GM21723 (cell line): ENCODE results near the gene AIFM3.

Experiments
- ATAC-seq: cut with Tn5 transposase; IDR thresholded peaks from one replicate; pipeline ENCODE4 v1.9.1; 2021; ENCODE audit warnings: mild to moderate bottlenecking, moderate library complexity; ENCODE audit not compliant: unreplicated experiment

AIFM3 gene

DNA sequence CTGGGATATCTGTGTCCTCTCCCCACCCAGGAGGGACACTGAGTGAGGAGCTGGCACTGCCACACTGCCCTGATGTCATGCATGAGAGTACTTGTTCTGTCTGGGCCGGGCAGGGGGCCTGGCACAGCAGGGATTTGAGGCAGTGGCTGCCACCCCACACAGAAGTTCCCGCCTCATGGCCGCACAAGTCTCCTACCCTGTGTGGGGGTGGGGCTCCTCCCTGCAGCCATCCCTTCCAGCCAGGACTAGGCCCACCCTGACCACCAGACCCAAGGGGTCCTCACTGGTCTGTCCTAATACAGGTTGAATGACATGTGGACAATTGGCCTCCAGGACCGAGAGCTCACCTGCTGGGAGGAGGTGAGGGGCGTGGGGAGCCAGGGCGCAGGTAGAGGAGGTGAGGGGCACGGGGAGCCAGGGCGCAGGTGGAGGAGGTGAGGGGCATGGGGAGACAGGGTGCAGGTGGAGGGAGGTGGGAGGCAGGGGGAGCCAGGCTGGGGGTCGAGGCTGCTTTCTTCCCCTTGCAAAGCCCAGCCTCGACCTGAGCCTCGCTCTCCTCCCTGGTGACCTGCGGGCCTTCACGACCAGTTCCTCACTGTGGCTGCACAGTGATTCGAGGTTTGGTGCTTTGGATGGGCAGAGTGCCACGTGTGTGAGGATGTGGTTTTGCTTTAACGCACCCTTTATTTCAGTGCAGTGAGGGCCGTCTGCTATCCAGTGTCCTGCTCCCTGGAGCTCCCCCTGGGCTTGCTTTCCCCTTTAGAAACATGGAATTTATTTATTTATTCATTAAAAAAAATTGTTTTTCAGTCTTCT lies 22.5 kb downstream of the AIFM3 start:
- no peak for ATAC-seq

DNA sequence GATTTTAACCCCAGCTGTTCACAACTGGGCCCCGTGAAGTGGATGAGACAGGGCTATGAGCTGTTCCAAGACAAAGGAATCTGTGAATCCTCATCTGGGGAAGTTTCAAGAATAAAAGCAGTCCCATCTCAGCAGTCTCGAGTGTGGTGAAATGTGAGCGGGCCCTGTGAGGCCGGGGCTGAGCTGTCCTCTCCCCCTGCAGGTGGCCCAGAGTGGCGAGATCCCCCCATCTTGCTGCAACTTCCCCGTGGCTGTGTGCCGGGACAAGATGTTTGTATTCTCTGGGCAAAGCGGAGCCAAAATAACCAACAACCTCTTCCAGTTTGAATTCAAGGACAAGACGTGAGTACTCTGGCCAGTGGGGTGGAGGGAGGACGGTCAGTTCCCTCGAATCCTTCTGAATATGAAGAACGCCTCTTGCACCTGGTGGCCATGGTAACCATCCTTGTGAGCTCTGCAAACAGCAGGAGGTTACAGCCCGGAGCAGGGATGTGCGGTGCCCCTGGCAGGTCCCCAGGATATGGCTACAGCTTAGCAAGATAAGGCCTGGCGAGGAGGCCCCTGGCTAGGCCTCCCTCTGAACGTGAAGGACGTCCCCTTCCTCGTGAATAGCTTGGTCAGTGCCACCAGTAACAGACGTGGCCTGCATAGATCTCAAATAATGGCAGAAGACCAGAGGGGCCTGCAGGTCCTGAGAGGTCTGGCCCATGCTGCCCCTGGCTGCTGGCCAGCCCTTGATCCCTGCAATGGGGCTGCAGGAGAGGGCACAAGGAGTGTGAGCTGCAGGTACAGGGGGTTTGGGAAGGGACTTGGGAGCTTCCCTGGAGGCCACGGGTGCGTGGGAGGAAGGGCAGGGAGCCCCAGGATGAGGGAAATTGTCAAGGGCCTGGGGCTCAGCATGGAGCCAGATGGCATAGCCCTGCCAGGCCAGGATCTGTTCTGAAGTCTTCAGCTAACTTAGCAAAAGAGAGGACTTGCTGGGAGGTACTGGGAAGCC lies 23.4 kb downstream of the AIFM3 start:
- no peak for ATAC-seq

DNA sequence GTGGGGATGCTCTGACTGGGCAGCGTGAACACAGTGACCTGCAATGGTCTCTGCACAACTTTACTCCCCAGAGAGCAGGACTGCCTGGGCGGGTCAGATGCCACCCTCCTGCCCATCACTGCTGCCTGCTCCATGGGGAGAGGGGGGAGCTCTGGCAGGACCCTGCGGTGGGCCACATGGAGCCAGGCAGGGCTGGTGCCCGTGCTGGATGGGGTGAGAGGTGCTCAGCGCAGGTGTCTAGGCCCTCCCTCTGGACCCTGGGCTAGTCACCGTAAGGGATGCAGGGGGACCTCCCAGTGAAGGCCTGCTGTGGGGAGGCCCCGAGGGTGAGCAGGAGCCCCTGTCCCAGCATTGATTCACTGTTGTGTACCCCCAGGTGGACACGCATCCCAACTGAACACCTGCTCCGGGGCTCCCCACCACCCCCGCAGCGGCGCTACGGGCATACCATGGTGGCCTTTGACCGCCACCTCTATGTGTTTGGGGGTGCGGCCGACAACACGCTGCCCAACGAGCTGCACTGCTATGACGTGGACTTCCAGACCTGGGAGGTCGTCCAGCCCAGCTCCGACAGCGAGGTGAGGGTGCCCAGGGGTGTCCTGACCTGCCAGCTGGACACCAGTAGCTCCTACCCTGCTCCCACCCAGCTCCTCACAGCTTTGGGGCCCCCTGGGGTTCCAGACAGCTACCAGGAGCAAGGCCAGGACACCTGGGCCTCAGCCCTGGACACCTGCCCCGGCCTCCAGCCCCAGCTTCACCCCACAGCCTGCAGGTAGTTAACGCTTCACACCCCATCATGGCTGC lies 24.4 kb downstream of the AIFM3 start:
- no peak for ATAC-seq

DNA sequence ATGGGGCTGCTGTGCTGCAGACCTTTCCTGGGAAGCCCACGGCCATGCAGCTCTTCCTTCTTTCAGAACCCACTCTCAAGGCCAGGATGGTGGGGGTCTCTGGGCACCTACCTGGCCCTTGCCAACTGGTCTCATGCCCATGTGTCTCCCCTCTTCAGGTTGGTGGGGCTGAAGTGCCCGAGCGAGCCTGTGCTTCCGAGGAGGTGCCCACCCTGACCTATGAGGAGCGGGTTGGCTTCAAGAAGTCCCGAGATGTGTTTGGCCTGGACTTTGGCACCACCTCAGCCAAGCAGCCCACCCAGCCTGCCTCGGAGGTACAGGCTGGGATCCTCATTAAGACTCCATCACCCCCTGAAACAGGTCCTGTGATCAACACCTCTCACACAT lies 25.0 kb downstream of the AIFM3 start:
- no peak for ATAC-seq

DNA sequence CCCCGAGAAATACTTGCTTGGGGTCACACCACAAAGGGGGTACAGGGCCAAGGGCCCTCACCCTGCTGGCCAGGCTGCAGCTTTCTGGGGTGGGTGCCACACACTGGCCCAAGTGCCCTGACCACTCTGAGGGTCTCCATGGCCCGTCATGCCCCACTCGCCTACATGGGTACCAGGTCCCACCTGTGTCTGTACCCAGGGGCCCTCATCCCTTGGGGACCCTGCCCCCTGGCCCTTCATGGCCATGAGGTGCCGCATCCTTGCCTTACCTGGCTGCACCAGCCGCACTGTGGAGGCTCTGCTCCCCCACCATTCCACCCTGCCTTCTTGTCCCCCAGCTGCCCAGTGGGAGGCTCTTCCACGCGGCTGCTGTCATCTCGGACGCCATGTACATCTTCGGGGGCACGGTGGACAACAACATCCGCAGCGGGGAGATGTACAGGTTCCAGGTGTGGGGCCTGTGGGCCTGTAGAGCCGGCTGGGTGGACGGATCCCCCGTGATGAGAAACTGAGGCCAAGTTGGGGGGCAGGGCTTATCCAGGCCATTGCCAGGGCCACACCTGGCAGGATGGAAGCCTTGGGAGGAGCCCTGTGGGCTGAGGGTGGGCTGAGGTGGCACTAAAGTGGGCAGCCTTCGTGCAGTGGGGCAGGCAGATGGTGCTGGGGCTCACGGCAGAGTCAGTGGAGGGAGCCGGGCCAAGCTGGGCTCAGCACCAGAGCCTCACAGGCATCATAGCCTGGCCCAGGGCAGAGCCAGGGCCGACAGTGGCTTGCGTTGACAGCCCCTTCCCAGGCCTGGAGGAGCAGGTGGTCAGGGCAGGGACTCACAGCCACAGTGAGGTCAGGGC lies 25.6 kb downstream of the AIFM3 start:
- ATAC-seq: no peak

DNA sequence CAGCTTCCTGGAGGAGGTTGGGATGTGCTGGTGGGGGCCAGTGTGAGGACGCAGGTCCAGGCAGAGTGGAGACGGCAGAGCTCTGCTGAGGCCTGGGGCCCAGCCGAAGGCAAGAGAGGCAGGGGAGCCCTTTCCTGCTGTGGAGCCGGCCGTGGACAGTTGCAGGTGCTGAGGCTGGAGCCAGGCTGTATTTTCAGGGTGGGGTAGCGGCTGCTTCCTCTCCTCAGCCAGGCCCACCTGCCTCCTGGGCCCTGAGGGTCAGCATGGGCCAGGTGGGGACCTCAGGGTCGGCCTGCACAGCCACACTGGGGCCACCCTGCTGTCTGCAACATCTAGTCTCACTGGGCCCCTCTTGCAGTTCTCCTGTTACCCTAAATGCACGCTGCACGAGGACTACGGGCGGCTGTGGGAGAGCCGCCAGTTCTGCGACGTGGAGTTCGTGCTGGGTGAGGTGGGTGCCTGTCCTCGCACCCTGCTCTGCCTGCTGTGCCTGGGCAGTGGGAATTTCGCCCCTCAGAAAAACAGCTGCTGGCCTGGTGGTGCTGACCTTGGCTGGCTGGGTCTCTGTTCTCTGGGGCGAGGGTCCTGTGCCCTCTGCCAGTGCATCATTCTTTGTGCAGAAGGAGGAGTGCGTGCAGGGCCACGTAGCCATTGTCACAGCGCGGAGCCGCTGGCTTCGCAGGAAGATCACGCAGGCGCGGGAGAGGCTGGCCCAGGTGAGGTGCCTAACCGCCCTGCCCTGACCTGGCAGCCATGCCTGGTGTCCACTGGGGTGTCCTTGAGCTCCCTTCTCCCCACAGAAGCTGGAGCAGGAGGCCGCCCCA lies 26.5 kb downstream of the AIFM3 start:
- no peak for ATAC-seq

DNA sequence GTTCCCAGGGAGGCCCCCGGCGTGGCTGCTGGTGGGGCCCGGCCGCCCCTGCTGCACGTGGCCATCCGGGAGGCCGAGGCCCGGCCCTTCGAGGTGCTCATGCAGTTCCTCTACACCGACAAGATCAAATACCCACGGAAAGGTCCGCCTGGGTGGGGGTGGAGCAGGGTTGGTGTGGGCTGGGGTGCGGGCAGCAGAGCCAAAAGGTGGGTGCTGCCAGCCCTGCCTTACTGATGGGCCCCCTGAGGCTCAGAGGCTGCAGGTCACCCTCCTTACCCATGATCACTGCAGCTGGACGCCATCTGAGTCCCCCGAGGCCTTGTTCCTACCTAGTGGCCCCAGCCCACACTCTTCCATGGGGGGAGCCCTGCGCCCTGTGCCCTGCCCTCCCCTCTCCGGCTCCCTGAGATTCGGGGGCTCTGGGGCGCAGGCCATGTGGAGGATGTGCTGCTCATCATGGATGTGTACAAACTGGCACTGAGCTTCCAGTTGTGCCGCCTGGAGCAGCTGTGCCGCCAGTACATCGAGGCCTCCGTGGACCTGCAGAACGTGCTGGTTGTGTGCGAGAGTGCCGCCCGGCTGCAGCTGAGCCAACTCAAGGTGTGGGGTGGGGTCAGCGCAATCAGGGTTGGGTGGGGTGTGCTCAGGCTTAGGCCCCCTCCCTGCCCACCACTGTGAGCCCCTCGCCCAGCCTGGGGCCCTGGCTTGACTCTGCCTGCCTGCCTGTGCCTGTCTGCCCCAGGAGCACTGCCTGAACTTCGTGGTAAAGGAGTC lies 27.3 kb downstream of the AIFM3 start:
- no peak for ATAC-seq

DNA sequence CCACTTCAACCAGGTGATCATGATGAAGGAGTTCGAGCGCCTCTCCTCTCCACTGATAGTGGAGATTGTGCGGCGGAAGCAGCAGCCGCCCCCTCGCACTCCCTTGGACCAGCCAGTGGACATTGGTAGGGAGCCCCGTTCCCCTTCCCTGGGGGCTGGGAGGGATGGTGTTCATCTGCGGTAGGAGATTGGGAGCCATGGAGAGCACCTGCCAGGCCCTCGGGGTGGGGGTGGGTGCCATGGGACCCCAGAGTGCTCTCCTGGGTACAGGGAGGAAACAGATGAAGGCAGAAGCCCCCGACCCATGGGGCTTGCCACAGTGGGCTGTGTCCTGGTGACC lies 27.8 kb downstream of the AIFM3 start:
- ATAC-seq: no peak

DNA sequence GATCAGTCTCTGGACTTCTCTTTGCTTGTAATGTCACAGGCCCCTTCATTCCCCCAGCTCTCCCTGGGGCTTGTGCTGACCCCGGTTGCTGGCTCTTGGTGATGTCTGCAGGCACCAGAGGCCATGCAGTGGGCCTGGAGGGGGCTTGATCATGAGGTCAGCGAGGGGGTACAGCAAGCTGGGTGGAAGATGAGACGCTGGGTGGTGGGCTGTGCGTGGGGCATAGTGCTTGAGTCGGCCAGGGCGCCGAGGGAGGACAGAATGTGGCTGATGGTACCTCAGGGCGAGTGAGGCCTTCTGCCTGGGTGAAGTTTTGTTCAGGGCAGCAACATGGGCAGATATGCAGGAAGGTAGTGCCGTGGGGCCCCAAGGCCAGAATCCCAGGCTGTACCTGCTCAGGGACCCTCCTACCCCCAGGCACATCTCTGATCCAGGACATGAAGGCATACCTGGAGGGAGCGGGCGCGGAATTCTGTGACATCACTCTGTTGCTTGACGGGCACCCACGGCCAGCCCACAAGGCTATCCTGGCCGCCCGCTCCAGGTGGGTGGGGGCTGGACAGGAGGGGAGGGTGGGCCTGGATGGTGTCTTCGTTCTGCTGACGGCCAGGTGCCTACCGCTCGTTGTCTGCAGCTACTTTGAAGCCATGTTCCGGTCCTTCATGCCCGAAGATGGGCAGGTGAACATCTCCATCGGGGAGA lies 28.4 kb downstream of the AIFM3 start:
- no peak for ATAC-seq

DNA sequence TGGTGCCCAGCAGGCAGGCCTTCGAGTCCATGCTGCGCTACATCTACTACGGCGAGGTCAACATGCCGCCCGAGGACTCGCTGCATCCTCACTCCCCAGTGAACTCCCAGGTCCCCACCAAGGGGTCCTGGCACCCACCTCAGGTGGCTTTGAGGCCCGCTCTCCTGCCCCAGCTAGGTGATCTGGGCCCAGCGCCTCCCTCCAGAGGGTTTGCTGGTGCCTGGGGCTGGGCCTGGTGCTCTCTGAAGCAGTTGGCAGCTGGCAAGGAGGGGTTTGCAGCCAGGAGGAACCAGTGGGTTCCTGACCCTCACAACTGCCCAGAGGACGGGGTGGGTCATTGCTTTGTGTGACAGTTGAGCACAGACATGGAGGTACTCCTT lies 29.0 kb downstream of the AIFM3 start:
- ATAC-seq: no peak

DNA sequence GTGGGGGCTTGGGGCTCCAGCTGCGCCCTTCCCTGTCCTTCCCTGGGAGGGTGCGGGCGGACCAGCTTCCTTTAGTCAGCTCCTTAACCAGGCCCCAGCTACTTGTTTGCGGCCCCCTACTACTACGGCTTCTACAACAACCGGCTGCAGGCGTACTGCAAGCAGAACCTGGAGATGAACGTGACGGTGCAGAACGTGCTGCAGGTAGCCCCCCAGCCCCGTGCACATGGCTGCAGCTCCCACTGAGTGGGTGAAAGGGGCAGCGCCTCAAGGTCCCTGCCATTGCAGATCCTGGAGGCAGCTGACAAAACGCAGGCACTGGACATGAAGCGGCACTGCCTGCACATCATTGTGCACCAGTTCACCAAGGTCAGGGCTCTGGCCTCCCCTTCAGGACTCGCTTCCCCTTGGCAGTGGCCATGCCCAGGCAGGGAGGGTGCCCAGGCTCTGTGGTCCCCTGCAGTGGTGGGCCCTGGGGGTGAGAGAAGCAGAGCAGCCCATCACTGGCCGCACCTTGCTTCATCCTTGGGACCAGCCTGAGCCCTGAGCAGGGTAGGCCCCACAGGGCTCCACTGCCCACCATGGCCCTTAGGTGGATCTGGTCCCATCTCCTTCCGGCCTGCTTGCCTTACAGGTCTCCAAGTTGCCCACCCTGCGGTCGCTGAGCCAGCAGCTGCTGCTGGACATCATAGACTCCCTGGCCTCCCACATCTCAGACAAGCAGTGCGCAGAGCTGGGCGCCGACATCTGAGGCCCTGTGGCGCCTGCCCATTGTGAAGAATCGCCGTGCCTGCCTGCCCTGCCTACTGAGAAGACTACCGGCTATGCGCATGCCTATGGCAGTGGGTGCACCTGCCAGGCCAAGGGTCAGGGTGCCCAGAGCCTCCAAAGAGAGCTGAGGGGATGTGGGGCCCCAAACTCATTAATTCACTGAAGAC lies 29.8 kb downstream of the AIFM3 start:
- no peak for ATAC-seq

DNA sequence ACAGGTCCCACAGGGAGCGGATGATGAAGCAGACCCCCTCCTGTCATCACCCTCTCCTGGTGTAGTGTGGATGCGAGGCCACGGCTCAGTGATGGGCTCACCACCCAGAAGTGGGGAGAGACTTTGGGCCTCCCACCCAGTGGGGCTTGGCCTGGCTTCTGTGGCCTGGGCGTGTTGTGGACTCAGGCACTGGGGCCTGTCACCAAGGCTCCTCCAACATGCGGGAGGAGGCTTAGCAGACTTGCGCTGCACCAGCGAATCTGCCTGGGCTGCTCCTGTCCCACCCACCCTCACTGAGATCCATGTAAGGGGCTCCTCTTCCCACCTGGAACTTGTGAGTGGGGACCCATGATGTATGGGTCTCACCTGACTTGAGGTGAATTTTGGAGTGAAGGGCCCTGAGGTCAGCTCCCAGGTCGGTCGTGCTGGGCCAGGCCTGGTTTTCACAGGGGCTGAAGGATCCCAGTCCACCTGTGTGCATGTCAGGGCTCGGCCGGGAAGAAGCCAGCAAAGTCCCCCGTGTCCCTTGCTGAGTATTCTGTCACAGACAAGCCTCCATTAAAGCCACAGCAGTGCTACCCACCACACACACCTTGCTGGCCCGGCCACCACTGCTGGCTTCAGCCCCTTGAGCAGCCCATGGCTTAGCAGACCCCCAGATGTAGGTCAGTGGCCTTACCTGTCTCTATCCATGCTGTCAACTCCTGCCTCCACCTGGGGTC lies 30.6 kb downstream of the AIFM3 start:
- no peak for ATAC-seq

DNA sequence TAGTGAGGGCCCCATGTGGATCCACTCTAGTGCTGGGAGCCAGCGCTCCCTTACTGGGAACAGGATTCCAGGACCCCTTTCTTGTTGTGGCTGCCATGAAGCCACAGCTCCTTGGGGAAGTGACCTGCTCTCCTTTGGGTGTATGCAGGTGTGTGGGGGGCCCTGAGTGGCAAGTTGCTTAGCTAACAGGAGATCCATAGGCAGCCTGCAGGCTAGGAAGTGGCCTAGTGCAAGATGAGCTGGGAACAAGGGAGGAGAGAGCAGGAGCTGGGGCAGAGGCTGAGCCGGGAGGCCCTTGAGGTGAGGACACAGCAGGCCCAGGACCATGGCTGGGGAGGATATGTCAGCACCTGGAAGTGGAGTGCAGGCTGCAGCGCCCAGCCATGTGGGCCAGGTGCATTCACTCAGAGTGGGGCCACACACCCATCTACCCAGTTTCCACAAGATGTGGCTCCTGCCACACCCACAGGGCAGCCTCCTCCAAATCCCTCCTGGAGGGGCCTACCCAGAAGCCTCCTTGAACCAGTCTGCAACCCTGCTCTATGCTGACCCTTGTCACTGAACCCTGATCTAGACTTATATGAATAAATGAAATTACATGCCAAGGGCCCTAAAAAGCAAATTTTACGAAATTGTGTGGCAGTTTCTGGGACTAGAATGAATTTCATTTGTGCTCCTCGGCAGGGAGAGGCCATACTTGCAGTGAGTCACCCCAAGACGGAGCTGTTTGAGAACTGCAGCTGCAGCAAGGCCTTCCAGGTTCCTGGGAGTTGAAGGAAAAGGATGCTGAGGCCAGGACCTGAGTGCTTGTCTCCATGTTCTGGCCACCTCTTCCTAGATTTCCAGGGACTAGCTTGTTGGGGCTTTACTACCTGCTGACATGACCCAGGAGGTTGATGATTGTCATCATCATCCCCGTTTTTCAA lies 31.6 kb downstream of the AIFM3 start:
- ATAC-seq: no peak

DNA sequence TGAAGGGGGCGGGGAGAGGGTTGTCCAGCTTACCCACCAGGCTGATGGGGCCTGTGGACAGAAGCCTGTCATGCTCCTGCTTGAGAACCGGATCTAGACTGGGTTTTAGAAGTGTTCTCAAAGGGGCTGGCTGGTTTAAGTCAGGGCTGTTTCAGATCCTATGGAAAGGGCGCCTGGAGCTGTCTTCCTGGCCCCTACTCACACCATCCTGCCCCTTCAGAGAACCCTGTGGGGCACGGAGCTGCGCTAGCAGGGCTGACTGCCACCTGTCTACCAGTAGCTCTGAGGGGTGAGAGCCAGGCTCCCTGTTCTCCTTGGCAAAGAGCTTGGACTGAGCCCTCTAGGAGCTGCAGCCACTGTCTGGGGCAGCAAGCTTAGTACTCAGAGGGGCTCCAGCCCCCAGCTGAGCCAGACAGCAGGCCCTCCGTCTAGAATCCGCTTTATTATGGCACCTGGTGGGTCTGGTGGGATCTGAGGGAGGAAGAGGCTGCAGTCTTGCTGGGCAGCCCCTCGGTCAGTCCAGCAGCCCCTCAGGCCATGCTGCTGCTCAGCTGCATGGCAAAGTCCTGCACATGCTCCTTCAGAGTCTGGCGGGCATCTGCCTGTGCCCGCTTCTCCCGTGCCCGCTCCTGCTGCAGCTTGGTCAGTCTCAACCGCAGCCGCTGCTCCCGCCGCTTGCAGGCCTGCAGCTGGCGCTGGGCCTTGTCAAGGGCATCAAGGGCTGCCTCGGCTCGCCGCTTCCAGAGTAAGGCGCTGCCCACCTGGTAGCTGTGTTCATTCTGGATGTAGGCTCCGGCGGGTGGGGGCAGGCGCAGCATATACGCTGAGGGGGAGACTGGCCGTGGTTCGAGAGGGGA lies 32.5 kb downstream of the AIFM3 start:
- ATAC-seq: no peak
